Ammon's horn (tissue), 1 donor: ENCODE results near the gene PTH1R.

Experiments
- DNase-seq: peaks from one replicate; pipeline ENCODE4 v3.0.0-alpha.2; 2016; ENCODE audit warnings: low spot score

PTH1R gene

DNA sequence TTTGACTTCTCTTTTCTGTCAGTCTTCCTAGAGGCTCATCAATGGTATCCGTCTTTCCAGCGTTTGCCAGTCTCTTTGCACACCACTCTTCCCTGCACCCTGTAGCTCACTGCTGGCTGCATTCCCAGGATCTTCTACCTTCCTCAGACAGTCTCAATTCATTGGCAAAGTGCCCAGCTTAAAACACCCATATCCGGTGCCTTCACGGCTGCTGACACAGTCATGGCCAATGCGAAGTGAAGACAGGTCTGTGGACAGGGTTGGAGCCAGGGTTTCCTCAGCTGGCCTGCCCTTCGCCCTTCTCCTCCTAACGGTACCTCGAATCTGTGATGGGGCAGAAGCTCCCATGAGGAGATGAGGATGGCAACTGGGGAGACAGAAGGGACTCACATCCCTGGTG, 36.1 kb downstream of the PTH1R start:
- DNase-seq = no peak

DNA sequence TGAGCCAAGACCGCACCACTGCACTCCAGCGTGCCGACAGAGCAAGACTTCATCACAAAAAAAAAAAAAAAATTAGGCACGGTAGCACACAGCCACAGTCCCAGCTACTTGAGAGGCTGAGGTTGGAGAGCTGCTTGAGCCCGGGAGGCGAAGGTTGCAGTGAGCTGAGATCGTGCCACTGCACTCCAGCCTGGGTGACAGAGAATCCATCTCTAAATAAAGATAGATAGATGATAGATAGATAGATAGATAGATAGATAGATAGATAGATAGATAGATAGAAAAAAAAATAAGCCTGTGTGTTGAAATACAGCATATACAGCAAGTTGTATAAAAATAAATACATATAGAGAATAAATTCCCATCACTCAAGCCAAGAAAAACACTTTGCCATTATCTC, 37.3 kb downstream of the PTH1R start:
- no peak for DNase-seq

DNA sequence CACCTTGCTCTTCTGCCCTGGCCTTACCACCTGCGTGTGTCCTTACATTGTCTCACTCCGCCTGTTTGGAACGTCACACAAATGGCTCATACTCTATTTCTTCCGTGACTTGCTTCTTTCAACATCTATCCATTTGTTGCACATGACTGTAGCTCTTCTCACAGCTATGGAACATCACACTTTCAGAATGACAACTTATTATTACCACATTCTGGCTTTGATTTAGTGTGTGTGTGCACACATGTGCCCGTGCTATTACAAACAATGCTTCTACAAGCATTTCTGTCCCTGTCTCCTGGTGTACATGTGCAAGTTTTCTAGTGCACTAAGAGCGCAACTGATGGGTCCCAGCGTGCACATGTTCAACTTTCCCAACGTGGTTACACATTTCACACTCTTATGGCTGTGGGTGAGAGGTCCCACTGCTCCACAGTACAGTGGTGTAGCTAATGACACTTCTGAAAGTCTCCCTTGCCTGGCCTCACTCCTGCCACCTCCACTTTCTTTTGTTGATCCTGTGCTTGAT, 37.8 kb downstream of the PTH1R start:
- DNase-seq = no peak

DNA sequence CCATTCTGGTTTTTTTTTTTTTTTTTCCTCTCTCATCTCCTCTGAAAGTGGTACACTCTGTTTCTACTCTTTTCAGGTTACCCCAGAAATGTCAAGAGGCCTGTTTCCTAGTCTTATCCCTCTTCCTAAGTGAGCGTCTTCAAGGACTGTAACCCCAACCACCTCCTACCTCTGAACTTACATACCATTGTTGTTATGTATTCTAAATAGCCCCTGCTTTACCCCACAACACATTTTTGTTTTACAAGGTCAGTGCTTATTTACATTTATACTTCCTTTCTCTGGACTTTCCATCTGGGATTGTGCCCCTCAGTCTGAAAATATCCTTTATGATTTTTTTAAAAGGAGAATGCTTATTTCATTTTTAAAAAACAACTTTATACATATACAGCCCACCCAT, 38.8 kb downstream of the PTH1R start:
- no peak for DNase-seq

DNA sequence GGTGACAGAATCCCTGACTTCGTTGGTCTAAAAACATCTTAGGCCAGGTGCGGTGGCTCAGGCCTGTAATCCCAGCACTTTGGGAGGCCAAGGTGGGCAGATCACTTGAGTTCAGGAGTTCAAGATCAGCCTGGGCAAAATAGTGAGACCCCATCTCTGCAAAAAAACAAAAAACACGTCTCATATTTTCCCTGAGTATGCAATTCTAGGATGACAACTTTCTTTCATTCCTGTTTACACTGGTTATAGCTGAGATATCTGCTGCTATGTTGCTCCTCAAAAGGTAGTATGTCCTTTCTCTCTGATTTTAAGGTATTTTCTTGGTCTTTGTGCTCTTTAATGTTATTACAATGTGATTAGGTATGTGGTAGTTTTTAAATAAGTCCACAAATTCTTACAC, 39.3 kb downstream of the PTH1R start:
- DNase-seq = no peak

DNA sequence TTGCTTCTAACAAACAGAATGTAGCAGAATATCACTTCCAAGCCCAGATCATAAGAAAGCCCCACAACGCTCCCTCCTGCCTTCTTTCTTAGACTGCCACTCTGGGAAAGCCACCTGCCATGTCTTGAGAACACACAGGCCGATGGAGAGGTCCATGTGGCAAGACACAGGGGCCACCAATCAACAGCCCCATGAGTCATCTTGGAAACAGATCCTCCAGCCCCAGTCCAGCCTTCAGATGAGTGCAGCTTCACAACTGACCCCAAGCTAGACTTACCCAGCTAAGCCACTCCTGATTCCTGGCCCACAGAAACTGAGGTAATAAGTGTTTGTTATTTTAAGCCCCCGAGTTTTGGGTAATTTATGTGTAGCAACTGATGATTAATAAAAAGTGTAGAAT, 39.7 kb downstream of the PTH1R start:
- no peak for DNase-seq

DNA sequence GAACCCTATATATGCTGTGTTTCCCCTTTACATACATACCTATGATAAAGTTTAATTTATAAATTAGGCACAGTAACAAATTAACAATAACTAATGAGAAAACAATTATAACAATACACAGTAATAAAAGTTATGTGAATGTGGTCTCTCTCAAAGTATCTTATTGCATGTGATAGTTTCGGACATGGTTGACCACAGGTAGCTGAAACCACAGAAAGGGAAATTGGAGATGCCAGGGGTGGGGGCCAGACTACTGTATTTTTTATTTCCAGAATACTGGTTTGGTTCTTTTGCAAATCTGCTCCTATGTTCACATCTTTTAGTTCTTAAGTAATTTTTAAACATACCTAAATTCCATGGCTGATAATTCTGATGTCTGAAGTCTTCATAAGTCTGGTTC, 40.7 kb downstream of the PTH1R start:
- no peak for DNase-seq

DNA sequence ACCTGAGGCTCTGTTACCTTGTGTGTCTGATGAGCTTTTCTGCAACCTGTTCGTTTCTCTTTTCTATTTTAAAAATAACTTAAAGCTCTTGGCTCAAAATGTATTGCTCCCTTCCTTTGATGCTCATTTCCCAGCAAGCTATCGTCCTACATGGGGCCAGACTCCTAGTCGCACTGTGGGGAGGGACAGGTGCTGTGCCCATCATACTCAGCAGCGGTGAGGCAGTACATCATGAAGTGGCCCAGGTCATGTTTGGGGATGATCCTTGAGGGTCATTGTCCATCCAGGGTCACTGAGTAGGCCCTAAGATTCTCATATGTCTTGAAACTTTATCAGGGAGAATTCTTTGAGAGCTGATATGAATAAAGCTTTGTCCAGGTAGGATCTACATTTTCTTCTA, 41.1 kb downstream of the PTH1R start:
- DNase-seq = no peak

DNA sequence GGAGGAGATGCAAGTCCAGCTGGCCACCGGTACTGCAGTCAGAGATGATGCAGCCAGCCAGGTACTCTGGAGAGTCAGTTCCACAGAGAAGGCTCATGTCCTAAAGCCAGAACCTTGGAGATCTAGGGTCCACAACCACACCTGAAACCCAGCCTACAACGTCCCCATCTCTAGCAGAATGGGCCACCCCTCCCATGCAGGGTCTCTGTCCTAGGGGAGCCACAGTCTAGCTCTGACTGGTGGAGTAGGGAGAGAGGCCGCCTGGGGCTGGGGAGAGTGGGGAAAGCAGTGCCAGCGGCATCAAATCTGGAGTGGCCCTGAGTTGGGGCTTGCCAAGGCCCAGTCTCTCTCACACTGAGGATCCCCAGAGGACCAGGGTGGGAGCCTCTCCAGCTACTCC, 43.5 kb downstream of the PTH1R start:
- DNase-seq = no peak

DNA sequence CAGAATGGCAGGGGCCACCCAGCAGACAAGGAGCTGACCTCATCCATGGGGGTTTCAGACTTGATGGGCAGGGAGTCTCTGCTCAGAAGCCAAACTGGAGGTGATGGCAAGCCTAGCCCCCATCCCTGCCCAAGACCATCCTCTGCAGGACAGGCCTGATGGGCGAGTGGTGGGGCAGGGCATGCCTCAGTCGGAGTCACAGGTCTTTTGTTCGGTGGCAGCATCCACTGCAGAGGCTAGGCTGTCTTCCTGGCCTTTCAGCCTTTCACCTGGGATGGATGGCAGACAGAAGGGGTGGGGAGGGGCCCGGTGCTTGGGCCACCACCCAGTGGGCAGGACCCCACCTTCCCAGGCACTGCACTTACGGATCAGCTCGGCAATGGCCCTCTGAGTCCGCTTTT, 44.4 kb downstream of the PTH1R start:
- no peak for DNase-seq

DNA sequence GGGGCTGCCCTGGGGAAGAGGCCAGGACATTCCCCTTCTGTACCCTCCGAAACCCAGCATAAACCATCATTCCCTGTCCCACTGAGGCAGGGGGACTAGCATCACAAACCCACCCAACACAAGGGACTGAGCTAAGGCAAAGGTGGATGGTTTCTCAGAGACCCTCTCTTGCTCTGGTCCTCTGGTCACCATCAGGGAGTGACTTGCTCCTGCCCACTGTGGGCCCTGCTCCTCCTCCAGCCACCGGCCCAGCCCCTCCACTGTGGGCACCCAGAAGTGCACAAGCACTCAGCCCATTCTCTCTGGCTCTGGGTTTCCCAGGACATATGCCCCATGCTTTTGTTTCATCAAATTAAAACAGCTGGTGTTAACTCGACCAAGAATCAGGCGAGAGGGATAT, 44.9 kb downstream of the PTH1R start:
- no peak for DNase-seq

DNA sequence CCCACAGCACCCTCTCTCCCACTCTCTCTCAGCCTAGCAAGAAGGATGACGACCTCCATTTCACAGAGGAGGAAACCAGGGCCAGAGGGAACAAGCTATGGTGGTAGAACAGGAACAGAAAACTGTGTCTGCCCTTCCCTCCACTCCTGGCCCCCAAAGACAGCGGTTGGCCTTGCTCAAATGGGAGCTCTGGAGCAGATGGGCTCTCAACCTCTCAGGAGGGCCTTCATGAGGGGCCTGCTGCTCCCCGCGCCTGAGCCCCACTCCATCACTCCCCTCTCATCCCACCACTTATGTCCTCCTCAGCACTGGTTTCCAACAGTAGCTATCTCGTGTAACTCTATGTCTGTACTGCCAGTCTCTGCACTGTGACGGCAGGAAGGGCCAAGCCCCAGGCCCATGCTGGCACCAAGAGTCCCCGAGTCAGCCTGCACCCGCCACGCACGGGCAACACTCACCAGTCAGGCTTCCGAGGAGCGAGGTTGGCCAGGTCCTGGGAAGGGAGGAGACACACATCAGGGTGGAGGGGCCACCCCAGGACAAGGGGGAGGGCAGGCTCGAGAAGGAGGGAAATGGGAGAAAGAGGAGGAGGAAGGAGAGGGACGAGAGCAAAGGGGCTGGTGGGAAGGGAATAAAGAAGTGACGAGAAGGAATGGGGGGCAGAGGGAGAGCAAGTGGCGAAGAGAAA, 45.5 kb downstream of the PTH1R start:
- no peak for DNase-seq

DNA sequence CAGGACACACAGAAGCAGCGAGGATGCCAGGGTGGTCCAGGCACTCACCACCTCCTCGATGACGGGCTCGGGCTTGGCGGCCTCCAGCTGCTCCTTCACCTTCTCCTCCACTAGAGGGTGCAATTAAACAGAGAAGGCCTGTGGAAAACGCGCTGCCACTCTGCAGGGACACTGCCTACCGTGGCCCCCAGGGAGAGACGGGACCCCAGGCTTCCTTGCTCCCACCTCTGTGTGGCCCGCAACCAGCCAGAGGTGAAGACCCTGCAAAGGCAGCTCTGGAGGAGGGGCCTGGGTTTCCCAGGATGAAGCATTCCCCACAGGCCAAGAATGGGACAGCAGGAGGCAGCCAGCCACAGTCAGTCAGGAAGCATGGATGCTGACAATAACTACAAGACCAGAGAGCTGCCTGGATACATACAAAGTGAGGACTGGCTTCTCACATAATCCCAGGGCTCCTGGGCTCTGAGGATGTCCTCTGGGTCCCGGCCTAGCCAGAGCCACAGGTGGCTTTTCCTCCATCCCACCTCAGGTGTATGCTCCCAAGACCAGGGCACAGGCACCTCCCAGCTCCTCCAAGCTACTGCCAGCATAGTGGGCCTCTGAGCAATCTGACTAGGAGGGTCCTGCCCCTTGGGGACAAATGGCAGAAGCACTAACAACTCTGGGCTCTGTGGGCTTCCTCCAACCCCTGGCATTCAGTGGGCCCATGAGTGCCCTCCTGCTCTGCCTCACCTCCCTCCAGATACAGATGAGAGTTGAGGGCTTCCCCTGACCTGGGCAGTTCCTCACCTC, 46.2 kb downstream of the PTH1R start:
- peak; percentile 56 for DNase-seq

DNA sequence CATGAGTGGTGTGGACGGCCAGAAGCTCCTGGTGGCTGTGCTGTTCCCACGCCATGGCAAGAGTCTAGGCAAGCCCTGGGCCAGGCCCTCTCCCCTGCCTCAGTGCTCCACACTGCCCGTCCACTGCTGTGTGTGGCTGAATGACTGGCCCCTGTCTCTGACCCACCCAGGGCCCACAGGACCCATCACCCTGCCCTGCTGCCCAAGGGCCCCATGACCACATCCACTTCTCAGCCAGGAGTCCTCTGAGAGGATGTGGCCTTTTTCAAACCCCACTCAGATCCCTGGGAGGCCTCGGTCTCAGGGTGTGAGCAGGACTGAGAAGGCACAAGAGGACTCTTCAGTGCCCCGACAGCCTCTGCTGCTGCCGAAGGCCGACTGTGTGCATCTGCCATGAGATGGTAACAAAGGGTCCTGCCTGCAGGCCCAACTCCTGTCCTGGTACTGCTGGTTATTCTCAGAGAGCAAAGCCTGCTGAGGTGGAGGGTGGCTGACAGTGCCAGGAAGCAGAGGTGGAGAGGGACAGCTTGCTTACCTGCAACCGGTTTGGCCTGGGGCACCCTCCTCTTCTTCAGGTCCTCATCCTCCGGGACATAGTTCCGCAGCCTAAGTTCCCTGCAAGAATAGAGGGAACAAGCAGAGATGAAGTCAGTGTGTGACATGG, 47.5 kb downstream of the PTH1R start:
- no peak for DNase-seq

DNA sequence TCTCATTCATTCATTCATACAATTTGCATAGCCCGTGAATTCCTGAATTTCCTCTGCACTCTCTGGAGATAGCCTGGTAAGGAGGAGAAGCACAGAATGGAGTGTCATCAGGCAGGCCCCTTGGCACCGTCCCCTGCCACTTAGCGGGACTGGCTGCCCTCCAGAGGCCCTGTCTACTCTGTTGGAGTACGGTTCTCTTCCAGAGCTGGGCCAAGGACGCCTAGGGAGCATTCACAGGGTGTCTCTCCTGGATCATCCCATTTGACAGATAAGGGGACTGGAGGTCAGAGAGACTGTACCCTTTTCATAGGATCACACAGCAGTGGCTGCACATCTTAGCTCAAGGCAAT, 48.0 kb downstream of the PTH1R start:
- no peak for DNase-seq

DNA sequence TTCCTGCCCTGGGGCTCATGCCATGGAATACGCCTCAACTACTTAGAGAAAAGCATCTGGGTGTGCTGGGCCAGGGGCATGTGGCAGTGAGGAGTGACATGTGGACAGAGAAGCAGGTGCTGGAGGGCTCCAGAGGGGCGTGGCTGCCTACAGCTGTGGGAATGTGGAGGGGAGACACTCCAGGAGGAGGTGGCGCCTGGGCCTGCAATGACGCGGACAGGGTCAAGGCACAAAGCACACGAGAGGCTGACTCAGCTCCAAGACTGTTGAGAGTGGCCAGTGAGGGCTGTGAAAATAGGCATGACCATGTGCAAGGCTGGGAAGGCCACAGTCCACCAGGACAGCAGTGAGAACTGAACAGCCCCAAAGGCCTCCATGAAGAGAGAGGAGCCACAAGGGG, 48.5 kb downstream of the PTH1R start:
- DNase-seq = no peak

DNA sequence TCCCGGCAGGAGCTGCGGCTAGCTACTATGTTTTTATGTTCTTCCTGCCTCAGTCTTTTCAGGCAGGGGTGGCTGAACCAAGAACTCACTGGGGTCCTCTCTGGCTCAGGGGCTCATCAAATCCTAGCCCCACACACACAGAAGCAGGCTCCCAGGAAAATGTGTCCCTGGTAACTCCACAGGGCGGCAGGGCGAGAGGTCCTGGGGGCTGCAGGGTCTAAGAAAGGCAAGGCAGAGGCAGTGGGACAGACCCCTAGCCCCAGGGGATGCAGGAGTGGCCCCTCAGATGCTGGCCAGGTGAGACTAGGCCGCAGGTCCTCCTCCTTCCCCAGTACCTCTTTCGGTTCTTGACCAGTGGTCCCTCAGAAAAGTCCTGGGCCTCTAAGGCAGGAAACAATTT, 48.9 kb downstream of the PTH1R start:
- no peak for DNase-seq

DNA sequence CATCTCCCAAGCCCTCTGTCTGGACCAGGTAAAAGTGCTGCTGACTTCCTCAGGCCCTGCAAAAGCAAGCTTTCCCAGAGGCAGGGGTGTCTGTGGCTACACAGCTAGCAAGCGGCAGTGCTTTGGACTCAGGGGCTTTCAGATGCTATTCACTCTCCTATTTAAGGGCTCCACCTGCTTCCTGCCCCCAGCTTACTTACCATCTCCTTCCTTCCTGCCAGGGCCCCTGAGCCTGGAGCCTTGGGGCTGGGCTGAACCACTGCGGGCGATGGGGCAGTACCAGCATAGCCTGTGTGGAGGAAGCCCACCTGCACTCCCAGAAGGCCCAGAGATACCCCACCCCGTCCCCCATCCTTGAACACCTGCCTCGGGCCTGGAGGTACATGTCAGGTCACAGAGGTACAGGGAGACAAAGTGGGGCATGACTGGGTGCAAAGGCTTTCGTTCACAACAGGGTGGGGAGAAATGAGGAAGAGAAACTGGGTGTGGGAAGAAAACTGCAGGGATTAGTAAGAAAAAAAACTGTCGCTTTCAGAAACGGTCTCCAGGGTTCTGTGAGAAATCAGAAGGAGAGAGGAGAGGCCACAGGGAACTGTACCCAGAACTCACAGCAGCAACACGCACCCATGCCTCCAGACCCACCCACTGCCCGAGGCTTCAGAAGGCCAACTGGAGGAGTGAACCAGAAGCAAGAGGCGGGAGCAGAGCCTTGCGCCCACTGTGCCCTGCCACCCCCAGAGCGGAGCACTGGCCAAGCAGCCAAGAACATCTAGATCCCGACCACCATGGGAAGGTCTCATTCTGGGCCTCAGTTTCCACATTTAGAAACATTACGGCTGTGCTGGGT, 49.6 kb downstream of the PTH1R start:
- DNase-seq = peak; percentile 45

DNA sequence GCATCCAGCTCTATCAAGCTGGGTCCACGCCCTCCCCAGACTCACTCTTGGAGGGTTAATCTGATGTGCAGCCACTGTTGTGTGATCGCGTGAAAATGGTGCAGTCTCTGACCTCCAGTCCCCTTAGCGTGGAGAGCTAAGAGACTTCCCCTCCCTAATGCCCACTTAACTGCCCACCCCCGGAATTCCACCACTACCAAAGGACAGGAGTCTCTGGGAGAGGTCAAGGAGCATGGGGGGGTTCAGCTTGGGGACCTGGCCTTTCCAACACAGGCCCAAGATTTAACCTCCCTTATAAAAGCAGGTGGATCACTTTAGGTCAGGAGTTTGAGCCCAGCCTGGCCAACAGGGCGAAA, 50.2 kb downstream of the PTH1R start:
- DNase-seq = no peak

DNA sequence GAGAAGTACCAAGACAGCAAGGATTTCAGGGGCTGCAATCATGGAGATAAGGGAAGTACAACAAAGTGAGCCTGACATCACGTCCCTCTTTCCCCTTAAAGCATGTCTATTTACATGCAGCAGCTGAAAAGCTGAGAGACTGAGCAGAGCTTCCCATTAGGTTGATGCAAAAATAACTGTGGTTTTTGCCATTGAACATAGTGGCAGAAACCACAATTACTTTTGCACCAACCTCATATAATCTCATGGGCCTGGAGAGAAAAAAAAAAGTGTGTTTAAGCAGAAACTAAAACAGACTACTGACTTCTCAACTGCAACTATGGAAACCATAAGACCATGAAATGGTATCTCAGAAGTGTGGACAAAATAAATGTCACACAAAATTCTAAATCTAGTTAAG, 50.8 kb downstream of the PTH1R start:
- no peak for DNase-seq

DNA sequence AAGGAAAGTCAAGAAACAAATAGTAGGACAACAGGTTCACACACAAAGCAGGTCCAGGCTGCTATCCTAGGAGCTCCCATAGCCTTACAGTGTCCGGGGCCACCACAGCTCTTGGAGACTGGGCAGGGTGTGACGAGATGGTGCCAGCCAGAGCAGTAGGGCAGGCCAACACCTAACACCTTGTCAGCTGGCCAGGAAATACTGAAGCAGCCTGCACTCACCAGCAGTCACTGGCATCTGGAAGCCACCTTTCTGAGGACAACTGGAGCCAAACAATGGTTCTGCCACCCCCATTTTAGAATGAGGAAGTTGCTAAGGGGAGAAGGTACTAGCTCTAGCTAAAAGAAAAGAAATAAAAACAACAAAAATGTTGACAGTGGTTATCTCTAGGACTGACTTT, 51.8 kb downstream of the PTH1R start:
- DNase-seq = no peak

DNA sequence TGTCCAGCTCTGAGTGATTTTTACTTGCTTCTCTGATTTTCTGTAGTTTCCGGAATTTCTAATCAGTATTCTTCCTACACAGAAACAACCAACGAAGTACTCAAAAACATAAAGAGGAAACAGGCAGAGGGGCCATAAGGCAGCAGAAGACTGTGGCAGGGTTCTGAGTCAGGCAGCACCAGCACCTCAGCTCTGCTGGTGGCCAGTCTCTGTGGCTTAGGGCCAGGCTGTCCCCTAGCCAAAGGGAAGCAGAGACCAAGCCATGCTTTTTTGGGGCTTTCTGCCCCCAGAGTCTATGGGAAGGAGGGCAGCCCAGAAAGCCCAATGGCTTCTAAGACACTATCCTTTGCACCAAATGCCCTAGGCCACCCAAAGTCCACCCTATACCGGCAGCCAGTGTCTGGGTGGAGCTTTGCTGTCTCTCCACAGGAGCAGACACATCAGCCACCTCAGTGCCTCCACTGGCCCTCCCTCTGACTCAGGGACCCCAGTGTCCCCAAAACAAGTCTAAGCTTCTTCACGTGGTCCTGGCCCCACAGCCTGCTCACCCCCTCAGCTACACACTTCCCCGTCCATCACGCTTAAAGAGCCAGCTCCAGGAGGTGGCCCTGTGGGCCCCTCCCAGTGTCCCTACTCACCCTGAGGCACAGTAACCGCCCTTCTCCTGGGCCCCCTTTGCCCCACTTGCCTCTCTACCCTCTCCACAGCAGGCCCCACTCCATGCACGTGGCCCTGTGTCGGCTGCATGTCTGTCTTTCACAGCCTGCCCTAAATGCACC, 52.8 kb downstream of the PTH1R start:
- DNase-seq = no peak
